Rectal smooth muscle tissue (tissue), 1 donor: Measurements from ENCODE around the gene MPV17L2.

Experiments
- H3K27ac ChIP-seq: one replicate; pipeline ENCODE4 v1.7.0; 2013; ENCODE audit warnings: low read depth, low read length, inconsistent platforms
- H3K27me3 ChIP-seq: one replicate; pipeline ENCODE4 v1.7.0; 2013; ENCODE audit warnings: low read length; ENCODE audit not compliant: control insufficient read depth, insufficient read depth
- H3K36me3 ChIP-seq: one replicate; pipeline ENCODE4 v1.7.0; 2013; ENCODE audit warnings: low read length; ENCODE audit not compliant: control insufficient read depth, insufficient read depth
- H3K4me1 ChIP-seq: one replicate; pipeline ENCODE4 v1.7.0; 2013; ENCODE audit warnings: low read length; ENCODE audit not compliant: control insufficient read depth, insufficient read depth
- H3K4me3 ChIP-seq: one replicate; pipeline ENCODE4 v1.7.0; 2013; ENCODE audit warnings: low read length
- H3K9ac ChIP-seq: one replicate; pipeline ENCODE4 v1.7.0; 2013; ENCODE audit warnings: low read length

MPV17L2 gene

GRCh38 chr19:18225702-18226468, 32.9 kb downstream of the MPV17L2 start, which contains the start of gene PDE4C:
Gene PDE4C, minus strand, starts transcription at chr19:18226438. Its CDS starts 23 bp downstream, at chr19:18226415.
- peaks cover 5% of the 10 kb centered on the region for H3K4me1 ChIP-seq
- H3K27me3 ChIP-seq, result peaks cover 19% of the 10 kb centered on the region
- H3K36me3 ChIP-seq, result no peaks in the 10 kb centered on the region
- H3K9ac ChIP-seq, result no peak within 1 kb of the TSS
- H3K27ac ChIP-seq, result peak within 1 kb of the TSS; percentile 16
- no peak within 1 kb of the TSS for H3K4me3 ChIP-seq

- Histone ChIP-seq H3K36me3 (no peaks in the 10 kb centered on the region), H3K4me1 (peaks cover 5% of the 10 kb centered on the region), H3K4me3 (no peak overlapping the region), H3K27ac (no peak overlapping the region), H3K27me3 (peaks cover 18% of the 10 kb centered on the region), H3K9ac (no peak overlapping the region)
Measured at GRCh38 chr19:18226956-18227780, 34.1 kb downstream of the MPV17L2 start.

- Histone ChIP-seq H3K36me3 (no peaks in the 10 kb centered on the region), H3K9ac (no peak overlapping the region), H3K27ac (no peak overlapping the region), H3K4me3 (no peak overlapping the region), H3K27me3 (peaks cover 22% of the 10 kb centered on the region), H3K4me1 (peaks cover 5% of the 10 kb centered on the region)
Measured at GRCh38 chr19:18227781-18228271, 34.8 kb downstream of the MPV17L2 start.

GRCh38 chr19:18229474-18229873, 36.5 kb downstream of the MPV17L2 start:
- Histone ChIP-seq H3K9ac (no peak overlapping the region), H3K27ac (no peak overlapping the region), H3K4me3 (no peak overlapping the region), H3K27me3 (peaks cover 29% of the 10 kb centered on the region), H3K36me3 (no peaks in the 10 kb centered on the region), H3K4me1 (peaks cover 5% of the 10 kb centered on the region)

GRCh38 chr19:18229915-18230314, 36.9 kb downstream of the MPV17L2 start:
- Histone ChIP-seq H3K36me3 (no peaks in the 10 kb centered on the region), H3K9ac (no peak overlapping the region), H3K4me1 (peaks cover 3% of the 10 kb centered on the region), H3K27ac (no peak overlapping the region), H3K4me3 (no peak overlapping the region), H3K27me3 (peaks cover 28% of the 10 kb centered on the region)

GRCh38 chr19:18230941-18231734, 38.1 kb downstream of the MPV17L2 start:
- Histone ChIP-seq H3K36me3 (no peaks in the 10 kb centered on the region), H3K4me3 (no peak overlapping the region), H3K9ac (no peak overlapping the region), H3K4me1 (peaks cover 3% of the 10 kb centered on the region), H3K27me3 (peaks cover 25% of the 10 kb centered on the region), H3K27ac (no peak overlapping the region)

GRCh38 chr19:18231775-18232174, 38.8 kb downstream of the MPV17L2 start:
- Histone ChIP-seq H3K27ac (no peak overlapping the region), H3K27me3 (peaks cover 22% of the 10 kb centered on the region), H3K4me3 (no peak overlapping the region), H3K4me1 (peaks cover 3% of the 10 kb centered on the region), H3K36me3 (no peaks in the 10 kb centered on the region), H3K9ac (no peak overlapping the region)

- Histone ChIP-seq H3K4me3 (no peak overlapping the region), H3K27me3 (peaks cover 17% of the 10 kb centered on the region), H3K9ac (no peak overlapping the region), H3K36me3 (no peaks in the 10 kb centered on the region), H3K27ac (no peak overlapping the region), H3K4me1 (no peaks in the 10 kb centered on the region)
Measured at GRCh38 chr19:18232540-18233223, 39.7 kb downstream of the MPV17L2 start.

- Histone ChIP-seq H3K36me3 (no peaks in the 10 kb centered on the region), H3K27ac (no peak overlapping the region), H3K4me3 (no peak overlapping the region), H3K9ac (no peak overlapping the region), H3K27me3 (peaks cover 17% of the 10 kb centered on the region), H3K4me1 (no peaks in the 10 kb centered on the region)
Measured at GRCh38 chr19:18233224-18233825, 40.3 kb downstream of the MPV17L2 start.

- Histone ChIP-seq H3K27ac (no peak overlapping the region), H3K36me3 (no peaks in the 10 kb centered on the region), H3K4me3 (no peak overlapping the region), H3K9ac (no peak overlapping the region), H3K27me3 (peaks cover 17% of the 10 kb centered on the region), H3K4me1 (no peaks in the 10 kb centered on the region)
Measured at GRCh38 chr19:18234194-18234593, 41.2 kb downstream of the MPV17L2 start.

GRCh38 chr19:18239303-18239702, 46.3 kb downstream of the MPV17L2 start:
- no peak overlapping the region for H3K27ac ChIP-seq
- no peak overlapping the region for H3K9ac ChIP-seq
- no peaks in the 10 kb centered on the region for H3K27me3 ChIP-seq
- no peaks in the 10 kb centered on the region for H3K36me3 ChIP-seq
- H3K4me3 ChIP-seq, result no peak overlapping the region
- no peaks in the 10 kb centered on the region for H3K4me1 ChIP-seq
